ENCODE data around the gene ARHGAP45. TPM values are rescaled to one million over a fixed set of nuclear protein-coding genes. Genes with fewer than 3 reads are reported as not detected.

ARHGAP45 gene
- total and polyA plus RNA-seq, 3 donors from 2014 or later = 14.1 to 31.7 (median 20.7) TPM

GRCh38 chr19:1090731-1091543, 24.0 kb downstream of the ARHGAP45 start:
- H3K27ac ChIP-seq = no peak overlapping the region
- intact Hi-C loops (cut with DNase I; ENCODE audit: low total_unique reads) = no loop called here
- no peaks in the 10 kb centered on the region for H3K27me3 ChIP-seq
- DNase-seq = no peak
- H3K36me3 ChIP-seq (ENCODE audit: low read depth, missing control alignments) = no peaks in the 10 kb centered on the region
- no peaks in the 10 kb centered on the region for H3K9me3 ChIP-seq
- TF ChIP-seq POLR2A (IDR thresholded peaks at IDR 0.05) = no peak
- TF ChIP-seq, protein P1, sequence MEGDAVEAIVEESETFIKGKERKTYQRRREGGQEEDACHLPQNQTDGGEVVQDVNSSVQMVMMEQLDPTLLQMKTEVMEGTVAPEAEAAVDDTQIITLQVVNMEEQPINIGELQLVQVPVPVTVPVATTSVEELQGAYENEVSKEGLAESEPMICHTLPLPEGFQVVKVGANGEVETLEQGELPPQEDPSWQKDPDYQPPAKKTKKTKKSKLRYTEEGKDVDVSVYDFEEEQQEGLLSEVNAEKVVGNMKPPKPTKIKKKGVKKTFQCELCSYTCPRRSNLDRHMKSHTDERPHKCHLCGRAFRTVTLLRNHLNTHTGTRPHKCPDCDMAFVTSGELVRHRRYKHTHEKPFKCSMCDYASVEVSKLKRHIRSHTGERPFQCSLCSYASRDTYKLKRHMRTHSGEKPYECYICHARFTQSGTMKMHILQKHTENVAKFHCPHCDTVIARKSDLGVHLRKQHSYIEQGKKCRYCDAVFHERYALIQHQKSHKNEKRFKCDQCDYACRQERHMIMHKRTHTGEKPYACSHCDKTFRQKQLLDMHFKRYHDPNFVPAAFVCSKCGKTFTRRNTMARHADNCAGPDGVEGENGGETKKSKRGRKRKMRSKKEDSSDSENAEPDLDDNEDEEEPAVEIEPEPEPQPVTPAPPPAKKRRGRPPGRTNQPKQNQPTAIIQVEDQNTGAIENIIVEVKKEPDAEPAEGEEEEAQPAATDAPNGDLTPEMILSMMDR (IDR thresholded peaks at IDR 0.05) = no peak
- no peak overlapping the region for H3K4me3 ChIP-seq
- 93 to 94% methylated on average over 12 to 37 of the region's 38 CpGs for WGBS, 2 donors
- peaks cover 10% of the 10 kb centered on the region for H3K4me1 ChIP-seq

DNA sequence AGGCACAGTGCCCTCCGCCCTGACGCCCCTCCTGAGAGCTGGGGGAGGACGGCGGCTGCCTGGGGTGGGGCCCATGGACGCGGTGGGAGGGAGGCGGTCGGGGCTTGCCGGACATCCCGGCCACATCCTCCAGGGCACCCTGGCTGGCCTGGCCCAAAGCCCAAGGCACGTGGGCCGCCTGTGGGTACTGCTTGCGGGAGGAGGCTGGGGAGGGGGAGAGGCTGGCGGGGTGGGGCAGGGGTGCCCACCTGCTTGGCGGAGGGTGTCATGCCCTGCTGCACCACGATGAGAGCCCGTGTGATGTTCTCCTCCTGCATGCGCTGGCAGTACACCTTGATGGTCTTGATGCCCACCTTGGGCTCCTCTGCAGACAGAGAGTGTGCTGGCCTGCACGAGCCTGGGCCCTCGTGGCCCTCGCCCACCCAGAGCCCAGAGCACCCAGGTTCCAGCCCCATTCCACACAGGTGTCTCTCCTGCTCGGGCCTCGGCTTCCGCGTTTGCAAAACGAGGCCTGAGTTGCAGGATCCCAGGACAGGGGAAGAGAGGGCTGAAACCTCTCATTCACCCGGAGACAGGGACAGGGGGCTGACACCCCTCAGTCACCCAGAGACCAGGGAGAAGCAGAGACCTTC, 24.7 kb downstream of the ARHGAP45 start:
- TF ChIP-seq POLR2A (IDR thresholded peaks at IDR 0.05) = no peak
- TF ChIP-seq, protein P1 (IDR thresholded peaks at IDR 0.05) = no peak
- Histone ChIP-seq H3K4me1 (peaks cover 10% of the 10 kb centered on the region), H3K9me3 (no peaks in the 10 kb centered on the region), H3K4me3 (no peak overlapping the region), H3K27me3 (no peaks in the 10 kb centered on the region), H3K36me3 (ENCODE audit: low read depth, missing control alignments) (no peaks in the 10 kb centered on the region), H3K27ac (no peak overlapping the region)
- WGBS, 2 donors = 92% methylated on average over 27 of the region's 27 CpGs; no CpG with 5 or more reads in 1 of the 2 donors
- intact Hi-C loops (cut with DNase I; ENCODE audit: low total_unique reads) = no loop called here
- no peak for DNase-seq

- TF ChIP-seq POLR2A (IDR thresholded peaks at IDR 0.05) = no peak
- TF ChIP-seq, protein P1 (IDR thresholded peaks at IDR 0.05) = no peak
- intact Hi-C loops (cut with DNase I; ENCODE audit: low total_unique reads) = no loop called here
- Histone ChIP-seq H3K9me3 (no peaks in the 10 kb centered on the region), H3K27ac (no peak overlapping the region), H3K27me3 (no peaks in the 10 kb centered on the region), H3K36me3 (ENCODE audit: low read depth, missing control alignments) (no peaks in the 10 kb centered on the region), H3K4me3 (no peak overlapping the region), H3K4me1 (peaks cover 12% of the 10 kb centered on the region)
- no peak for DNase-seq
- WGBS, 2 donors = 77 to 89% methylated on average over 15 of the region's 15 CpGs
Measured at GRCh38 chr19:1093330-1093729, 26.4 kb downstream of the ARHGAP45 start.

DNA sequence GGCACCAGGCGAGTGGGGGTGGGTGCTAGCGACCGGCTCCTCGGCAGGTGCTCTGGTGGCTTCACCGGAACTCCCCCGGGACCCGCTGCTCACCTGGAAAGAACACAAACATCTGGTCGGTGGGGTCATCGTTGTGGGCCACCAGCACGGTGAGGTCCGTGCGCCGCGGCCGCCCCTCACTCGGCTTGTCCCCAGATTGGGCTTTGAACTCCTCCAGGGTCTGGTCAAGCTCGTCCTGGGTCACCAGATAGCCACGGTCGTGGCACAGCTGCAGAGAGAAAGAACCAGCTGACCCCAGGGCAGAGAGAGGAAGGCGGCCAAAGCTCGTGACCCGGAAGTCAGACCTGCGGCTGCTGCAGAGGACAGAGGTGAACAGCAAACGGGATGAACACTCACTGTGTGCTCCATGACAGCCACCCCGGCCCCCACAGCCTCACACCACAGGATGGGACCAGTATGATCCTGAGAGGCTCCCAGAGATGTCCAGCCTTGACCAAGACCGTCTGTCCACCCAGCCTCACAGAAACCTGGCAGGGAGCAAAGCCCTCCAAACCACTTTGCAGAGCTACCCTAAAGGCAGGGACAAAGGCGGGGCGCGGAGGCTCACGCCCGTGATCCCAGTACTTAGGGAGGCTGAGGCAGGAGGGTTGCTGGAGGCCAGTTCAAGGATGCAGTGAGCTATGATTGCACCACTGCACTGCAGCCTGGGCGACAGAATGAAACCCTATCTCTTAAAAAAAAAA, 27.0 kb downstream of the ARHGAP45 start:
- TF ChIP-seq, protein P1 (IDR thresholded peaks at IDR 0.05) = no peak
- TF ChIP-seq POLR2A (IDR thresholded peaks at IDR 0.05) = no peak
- no peak for DNase-seq
- no peaks in the 10 kb centered on the region for H3K27me3 ChIP-seq
- peaks cover 19% of the 10 kb centered on the region for H3K4me1 ChIP-seq
- intact Hi-C loops (cut with DNase I; ENCODE audit: low total_unique reads) = no loop called here
- peak overlapping the region; percentile 87 to 92 for H3K4me3 ChIP-seq
- no peaks in the 10 kb centered on the region for H3K36me3 ChIP-seq (ENCODE audit: low read depth, missing control alignments)
- no peak overlapping the region for H3K27ac ChIP-seq
- 36 to 58% methylated on average over 22 to 32 of the region's 32 CpGs for WGBS, 2 donors
- no peaks in the 10 kb centered on the region for H3K9me3 ChIP-seq

Measured in testis (tissue), 3 donors.